OCI-LY7 (cell line): ENCODE measurements around the gene NHERF2. TPM values are rescaled to one million over a fixed set of nuclear protein-coding genes. Genes with fewer than 3 reads are reported as not detected.

Source experiments
- BruUV-seq: library from RNA; stranded (reverse); fragments of 400-500 nt; replicated peaks from 2 replicates; lab custom pipeline; 2021; lab: Mats Ljungman, UMichigan
- CTCF ChIA-PET: fragments of 300-600 bp; sonication (Branson Sonifier 250); formaldehyde crosslinking; loops from one replicate; lab custom pipeline; 2022; ENCODE audit warnings: antibody characterized with exemption; ENCODE audit not compliant: unreplicated experiment; lab: Charles Lee
- POLR2A ChIA-PET: fragments of 300-600 bp; sonication (Branson Sonifier 250); formaldehyde crosslinking; loops from one replicate; lab custom pipeline; 2022; ENCODE audit warnings: antibody characterized with exemption; lab: Charles Lee
- DNase-seq: peaks from one replicate; pipeline ENCODE4 v3.0.0-alpha.2; 2015; ENCODE audit warnings: low spot score
- H2AFZ ChIP-seq: fragments of 200-600 bp; sonication (generic), shearing (Covaris generic); 2 replicates; pipeline ENCODE4 v1.6.1; 2014; ENCODE audit warnings: mild to moderate bottlenecking, antibody characterized with exemption, low read length, moderate library complexity
- H3K27ac ChIP-seq: fragments of 200-600 bp; sonication (generic); 2 replicates; pipeline ENCODE4 v1.5.1; 2014; ENCODE audit warnings: mixed run types, low read depth, mild to moderate bottlenecking, moderate library complexity, low read length, inconsistent platforms; ENCODE audit not compliant: poor library complexity, severe bottlenecking
- H3K36me3 ChIP-seq: fragments of 200-600 bp; sonication (generic); 2 replicates; pipeline ENCODE4 v1.6.1; 2014; ENCODE audit warnings: mild to moderate bottlenecking, antibody characterized with exemption, low read length, moderate library complexity, mixed read lengths; ENCODE audit not compliant: insufficient read depth
- H3K4me1 ChIP-seq: fragments of 200-600 bp; sonication (generic); 2 replicates; pipeline ENCODE4 v1.5.1; 2014; ENCODE audit warnings: mild to moderate bottlenecking, low read length; ENCODE audit not compliant: insufficient read depth, poor library complexity, severe bottlenecking
- H3K4me2 ChIP-seq: fragments of 200-600 bp; sonication (generic); 2 replicates; pipeline ENCODE4 v1.6.1; 2014; ENCODE audit warnings: mild to moderate bottlenecking, low read length
- H3K4me3 ChIP-seq: fragments of 200-600 bp; sonication (generic); 2 replicates; pipeline ENCODE4 v1.5.1; 2014; ENCODE audit warnings: mild to moderate bottlenecking, low read depth, low read length; ENCODE audit not compliant: poor library complexity, severe bottlenecking
- H3K79me2 ChIP-seq: fragments of 200-600 bp; sonication (generic); 2 replicates; pipeline ENCODE4 v1.6.1; 2016; ENCODE audit warnings: low read depth, mild to moderate bottlenecking, low read length, moderate library complexity, mixed read lengths; ENCODE audit not compliant: insufficient read depth
- H3K9me2 ChIP-seq: fragments of 200-600 bp; sonication (generic); 2 replicates; pipeline ENCODE4 v1.6.1; 2016; ENCODE audit warnings: mild to moderate bottlenecking, low read length, mixed read lengths; ENCODE audit not compliant: insufficient read depth
- H3K9me3 ChIP-seq: fragments of 200-600 bp; sonication (generic); 2 replicates; pipeline ENCODE4 v1.6.1; 2014; ENCODE audit warnings: mild to moderate bottlenecking, mixed run types, low read length, mixed read lengths
- H4K20me1 ChIP-seq: fragments of 200-600 bp; sonication (generic); 2 replicates; pipeline ENCODE4 v1.6.1; 2014; ENCODE audit warnings: mild to moderate bottlenecking, antibody characterized with exemption, low read length, moderate library complexity, mixed read lengths; ENCODE audit not compliant: insufficient read depth
- EZH2phosphoT487 ChIP-seq: fragments of 200-600 bp; sonication (generic); IDR thresholded peaks from 2 replicates; pipeline ENCODE4 v1.6.1; 2018; ENCODE audit warnings: low read depth, borderline replicate concordance, mild to moderate bottlenecking, mixed run types, antibody characterized with exemption, low read length, moderate library complexity, mixed read lengths
- intact Hi-C: fragments of 100-400 bp; cut with micrococcal nuclease; formaldehyde crosslinking; loops from one replicate; pipeline ENCODE4 v1.10.0; 2022; ENCODE audit not compliant: unreplicated experiment
- total RNA-seq, 2 experiments: library from RNA; depleted of rRNA in 1 of 2; stranded (reverse); fragments of >200 nt in 1 of 2; shearing (Covaris generic) in 1 of 2; gene quantifications; 2 replicates each; pipeline ENCODE4 v1.2.3, GENCODE V29; 2014 to 2022
- TF ChIP-seq, protein P1 (sequence below): fragments of 200-600 bp; sonication (generic); conservative IDR thresholded peaks from 2 replicates; pipeline ENCODE4 v1.5.1; 2014; ENCODE audit warnings: mild to moderate bottlenecking, antibody characterized with exemption, low read length, moderate library complexity, mixed read lengths

NHERF2 gene
- total RNA-seq, 2 experiments from 2014 or later, result 0.27 TPM; not detected in 1

DNA sequence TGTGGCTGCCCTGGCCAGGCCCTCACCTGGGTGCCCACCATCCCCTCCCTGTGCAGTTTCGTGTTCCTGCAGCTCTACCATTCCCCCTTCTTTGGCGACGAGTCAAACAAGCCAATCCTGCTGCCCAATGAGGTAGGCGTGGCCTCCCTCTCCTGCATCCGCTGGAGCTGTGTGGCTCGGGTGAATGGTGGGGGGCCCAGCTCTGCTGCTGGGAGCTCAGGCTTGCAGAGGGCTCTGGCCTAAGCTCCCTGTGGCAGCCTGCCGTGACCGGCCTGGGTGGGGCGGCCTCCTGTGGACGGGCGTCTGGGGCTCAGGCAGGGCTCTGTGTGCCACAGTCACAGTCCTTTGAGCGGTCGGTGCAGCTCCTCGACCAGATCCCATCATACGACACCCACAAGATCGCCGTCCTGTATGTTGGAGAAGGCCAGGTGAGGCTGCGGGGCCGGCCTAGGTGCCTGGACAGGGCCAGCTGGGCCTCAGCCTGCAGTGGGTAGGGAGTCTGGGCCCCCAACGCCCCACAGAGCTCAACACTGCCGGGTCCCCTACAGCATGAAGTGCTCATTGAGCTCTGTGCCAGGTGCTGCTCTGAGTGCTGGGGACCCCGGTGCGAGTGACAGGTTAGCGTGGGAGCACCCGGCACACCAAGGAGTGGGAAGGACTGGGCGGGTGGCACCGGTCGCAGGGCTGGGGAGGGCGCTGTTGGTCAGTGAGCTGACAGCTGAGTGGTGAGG lies 58.4 kb downstream of the NHERF2 start:
- Histone ChIP-seq H3K9me3 (no peaks in the 10 kb centered on the region), H3K36me3 (peaks cover 44% of the 10 kb centered on the region; the same call in 1 of the 2 replicates), H3K4me2 (no peak overlapping the region), H4K20me1 (no peaks in the 10 kb centered on the region), H3K9me2 (no peaks in the 10 kb centered on the region), H3K27ac (no peak overlapping the region), H2AFZ (no peak overlapping the region), H3K4me3 (no peak overlapping the region), H3K4me1 (peaks cover 6% of the 10 kb centered on the region), H3K79me2 (no peaks in the 10 kb centered on the region)
- DNase-seq, result no peak
- TF ChIP-seq EZH2phosphoT487, result no peak
- TF ChIP-seq, protein P1, sequence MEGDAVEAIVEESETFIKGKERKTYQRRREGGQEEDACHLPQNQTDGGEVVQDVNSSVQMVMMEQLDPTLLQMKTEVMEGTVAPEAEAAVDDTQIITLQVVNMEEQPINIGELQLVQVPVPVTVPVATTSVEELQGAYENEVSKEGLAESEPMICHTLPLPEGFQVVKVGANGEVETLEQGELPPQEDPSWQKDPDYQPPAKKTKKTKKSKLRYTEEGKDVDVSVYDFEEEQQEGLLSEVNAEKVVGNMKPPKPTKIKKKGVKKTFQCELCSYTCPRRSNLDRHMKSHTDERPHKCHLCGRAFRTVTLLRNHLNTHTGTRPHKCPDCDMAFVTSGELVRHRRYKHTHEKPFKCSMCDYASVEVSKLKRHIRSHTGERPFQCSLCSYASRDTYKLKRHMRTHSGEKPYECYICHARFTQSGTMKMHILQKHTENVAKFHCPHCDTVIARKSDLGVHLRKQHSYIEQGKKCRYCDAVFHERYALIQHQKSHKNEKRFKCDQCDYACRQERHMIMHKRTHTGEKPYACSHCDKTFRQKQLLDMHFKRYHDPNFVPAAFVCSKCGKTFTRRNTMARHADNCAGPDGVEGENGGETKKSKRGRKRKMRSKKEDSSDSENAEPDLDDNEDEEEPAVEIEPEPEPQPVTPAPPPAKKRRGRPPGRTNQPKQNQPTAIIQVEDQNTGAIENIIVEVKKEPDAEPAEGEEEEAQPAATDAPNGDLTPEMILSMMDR, result no peak
- intact Hi-C loops, result no loop called here
- BruUV-seq, result no TSS peak
- CTCF ChIA-PET, result no interaction called here
- POLR2A ChIA-PET, result no interaction called here

DNA sequence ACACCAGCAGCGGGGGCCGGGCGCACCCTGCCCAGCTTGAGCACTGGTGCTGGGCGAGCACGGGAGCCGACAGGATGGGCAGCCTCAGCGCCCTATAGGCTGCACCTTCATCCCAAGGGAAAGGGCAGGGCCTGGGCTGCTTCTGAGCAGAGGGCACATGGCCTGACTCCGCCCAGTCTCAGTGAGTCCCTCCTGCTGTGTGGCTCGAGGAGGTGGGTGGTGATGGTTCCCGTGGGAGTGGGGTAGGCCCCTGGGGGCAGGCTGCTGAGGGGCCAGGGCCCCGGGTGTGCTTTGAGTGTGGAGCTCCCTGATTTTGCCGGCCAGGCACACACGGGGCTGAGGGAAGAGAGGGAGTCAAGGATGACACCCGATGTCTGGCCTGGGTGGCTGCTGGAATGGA lies 59.0 kb downstream of the NHERF2 start:
- no peaks in the 10 kb centered on the region for H3K9me2 ChIP-seq
- no peak for DNase-seq
- no peak overlapping the region for H3K27ac ChIP-seq
- H3K79me2 ChIP-seq, result no peaks in the 10 kb centered on the region
- intact Hi-C loops, result no loop called here
- H3K9me3 ChIP-seq, result no peaks in the 10 kb centered on the region
- H3K4me3 ChIP-seq, result no peak overlapping the region
- H2AFZ ChIP-seq, result no peak overlapping the region
- BruUV-seq, result no TSS peak
- CTCF ChIA-PET, result no interaction called here
- H3K4me1 ChIP-seq, result peaks cover 6% of the 10 kb centered on the region
- H3K36me3 ChIP-seq, result peaks cover 50% of the 10 kb centered on the region; the same call in 1 of the 2 replicates
- no peaks in the 10 kb centered on the region for H4K20me1 ChIP-seq
- POLR2A ChIA-PET, result no interaction called here
- H3K4me2 ChIP-seq, result no peak overlapping the region
- TF ChIP-seq EZH2phosphoT487, result no peak
- TF ChIP-seq, protein P1, result no peak

DNA sequence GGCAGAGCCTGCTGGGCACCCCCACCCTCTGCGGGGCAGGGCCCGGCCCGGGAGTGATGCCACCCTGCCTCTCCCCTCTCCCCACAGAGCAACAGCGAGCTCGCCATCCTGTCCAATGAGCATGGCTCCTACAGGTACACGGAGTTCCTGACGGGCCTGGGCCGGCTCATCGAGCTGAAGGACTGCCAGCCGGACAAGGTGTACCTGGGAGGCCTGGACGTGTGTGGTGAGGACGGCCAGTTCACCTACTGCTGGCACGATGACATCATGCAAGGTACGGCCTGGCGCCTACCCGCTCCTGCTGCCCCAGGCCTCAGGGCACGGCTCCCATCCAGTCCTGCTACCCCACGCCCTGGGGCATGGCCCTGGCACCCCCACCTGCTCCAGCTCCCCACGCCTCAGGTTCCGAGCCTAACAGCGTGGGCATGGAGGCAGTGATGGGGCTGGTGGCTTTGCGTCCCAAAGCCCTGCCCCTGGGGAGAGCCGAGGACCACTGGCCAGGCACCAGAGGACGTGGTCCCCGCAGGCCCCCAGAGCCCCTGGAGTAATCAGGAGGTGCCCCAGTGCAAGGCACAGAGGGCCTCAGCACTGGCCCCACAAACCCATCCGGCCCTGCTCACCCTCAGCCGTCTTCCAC lies 59.5 kb downstream of the NHERF2 start:
- TF ChIP-seq EZH2phosphoT487, result no peak
- TF ChIP-seq, protein P1, result no peak
- no peaks in the 10 kb centered on the region for H3K9me2 ChIP-seq
- no peak for DNase-seq
- H3K9me3 ChIP-seq, result no peaks in the 10 kb centered on the region
- H3K4me1 ChIP-seq, result peaks cover 6% of the 10 kb centered on the region
- no peaks in the 10 kb centered on the region for H4K20me1 ChIP-seq
- no peak overlapping the region for H2AFZ ChIP-seq
- ChIA-PET CTCF (no interaction called here), POLR2A (no interaction called here)
- H3K27ac ChIP-seq, result no peak overlapping the region
- peaks cover 52% of the 10 kb centered on the region; the same call in 1 of the 2 replicates for H3K36me3 ChIP-seq
- intact Hi-C loops, result no loop called here
- H3K4me2 ChIP-seq, result no peak overlapping the region
- H3K4me3 ChIP-seq, result no peak overlapping the region
- BruUV-seq, result no TSS peak
- no peaks in the 10 kb centered on the region for H3K79me2 ChIP-seq
